ENCODE measurements around the gene NEURL1.

The NEURL1 gene

GRCh38 chr10:103551619-103552602, 58.4 kb downstream of the NEURL1 start:
- TF ChIP-seq GATA3 (IDR thresholded peaks at IDR 0.05; ENCODE audit: low read depth, low read length) = no peak
- no peak for TF ChIP-seq GATA2 (IDR thresholded peaks at IDR 0.05; ENCODE audit: low read depth, low read length)

- TF ChIP-seq GATA2 (IDR thresholded peaks at IDR 0.05; ENCODE audit: low read depth, low read length) (no peak), GATA3 (IDR thresholded peaks at IDR 0.05; ENCODE audit: low read depth, low read length) (no peak)
Observed at GRCh38 chr10:103552856-103553742, 59.6 kb downstream of the NEURL1 start.

GRCh38 chr10:103553743-103554487, 60.4 kb downstream of the NEURL1 start:
- no peak for TF ChIP-seq GATA3 (IDR thresholded peaks at IDR 0.05; ENCODE audit: low read depth, low read length)
- no peak for TF ChIP-seq GATA2 (IDR thresholded peaks at IDR 0.05; ENCODE audit: low read depth, low read length)

GRCh38 chr10:103554488-103555324, 61.2 kb downstream of the NEURL1 start:
- no peak for TF ChIP-seq GATA2 (IDR thresholded peaks at IDR 0.05; ENCODE audit: low read depth, low read length)
- TF ChIP-seq GATA3 (IDR thresholded peaks at IDR 0.05; ENCODE audit: low read depth, low read length) = no peak

GRCh38 chr10:103555325-103555649, 61.8 kb downstream of the NEURL1 start:
- TF ChIP-seq GATA2 (IDR thresholded peaks at IDR 0.05; ENCODE audit: low read depth, low read length) (no peak), GATA3 (IDR thresholded peaks at IDR 0.05; ENCODE audit: low read depth, low read length) (no peak)

- TF ChIP-seq GATA3 (IDR thresholded peaks at IDR 0.05; ENCODE audit: low read depth, low read length) = no peak
- TF ChIP-seq GATA2 (IDR thresholded peaks at IDR 0.05; ENCODE audit: low read depth, low read length) = no peak
Observed at GRCh38 chr10:103555712-103556111, 62.2 kb downstream of the NEURL1 start.

- no peak for TF ChIP-seq GATA3 (IDR thresholded peaks at IDR 0.05; ENCODE audit: low read depth, low read length)
- no peak for TF ChIP-seq GATA2 (IDR thresholded peaks at IDR 0.05; ENCODE audit: low read depth, low read length)
Observed at GRCh38 chr10:103556383-103557007, 63.0 kb downstream of the NEURL1 start.

- no peak for TF ChIP-seq GATA3 (IDR thresholded peaks at IDR 0.05; ENCODE audit: low read depth, low read length)
- TF ChIP-seq GATA2 (IDR thresholded peaks at IDR 0.05; ENCODE audit: low read depth, low read length) = no peak
Observed at GRCh38 chr10:103557455-103557854, 64.0 kb downstream of the NEURL1 start.

GRCh38 chr10:103558911-103559310, 65.4 kb downstream of the NEURL1 start:
- TF ChIP-seq GATA3 (IDR thresholded peaks at IDR 0.05; ENCODE audit: low read depth, low read length) = no peak
- no peak for TF ChIP-seq GATA2 (IDR thresholded peaks at IDR 0.05; ENCODE audit: low read depth, low read length)

GRCh38 chr10:103559776-103560175, 66.3 kb downstream of the NEURL1 start:
- TF ChIP-seq GATA2 (IDR thresholded peaks at IDR 0.05; ENCODE audit: low read depth, low read length) = no peak
- no peak for TF ChIP-seq GATA3 (IDR thresholded peaks at IDR 0.05; ENCODE audit: low read depth, low read length)

- TF ChIP-seq GATA2 (IDR thresholded peaks at IDR 0.05; ENCODE audit: low read depth, low read length) (no peak), GATA3 (IDR thresholded peaks at IDR 0.05; ENCODE audit: low read depth, low read length) (no peak)
Observed at GRCh38 chr10:103560886-103561285, 67.4 kb downstream of the NEURL1 start.

GRCh38 chr10:103562383-103562782, 68.9 kb downstream of the NEURL1 start:
- TF ChIP-seq GATA2 (IDR thresholded peaks at IDR 0.05; ENCODE audit: low read depth, low read length) (no peak), GATA3 (IDR thresholded peaks at IDR 0.05; ENCODE audit: low read depth, low read length) (no peak)

Measured in SH-SY5Y (cell line).